ENCODE data around the gene MKX. TPM values are rescaled to one million over a fixed set of nuclear protein-coding genes. Genes with fewer than 3 reads are reported as not detected.

MKX gene
- total RNA-seq, 5 donors from 2014 or later (not counting 1 experiment from before 2014, with no cell fraction given): 0.16 TPM; not detected in 4

DNA sequence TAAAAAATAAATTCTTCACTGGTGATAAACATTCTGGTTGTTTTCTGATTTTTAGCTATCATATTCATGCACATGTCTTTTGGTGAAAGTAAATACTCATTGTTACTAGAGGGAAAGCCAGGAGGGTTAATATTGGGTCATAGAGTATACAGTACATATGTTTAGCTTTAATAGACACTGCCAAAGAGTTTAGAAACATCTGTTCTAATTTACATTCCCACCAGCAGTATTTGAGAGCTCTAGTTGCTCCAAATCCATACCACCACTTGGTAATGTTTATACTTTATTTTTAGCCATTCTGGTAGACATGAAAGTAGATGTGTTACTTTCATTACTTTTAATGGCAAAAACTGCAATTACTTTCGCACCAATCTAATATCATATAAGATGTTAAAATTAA, 108.8 kb downstream of the MKX start:
- POLR2A ChIA-PET: no interaction called here
- ATAC-seq (replicated peaks in 1 of 4): no peak
- H3K9me3 Mint-ChIP-seq: peaks cover 3 to 12% (median 4%) of the 10 kb centered on the region in 3 donors
- Histone ChIP-seq H3K27ac (ENCODE audit: low read length) (no peak overlapping the region), H3K27me3 (replicated peaks in 1 of 2; ENCODE audit: control insufficient read depth in 2 of 2, extremely low read depth in 1 of 2, insufficient read depth in 2 of 2, low read length in 1 of 2) (no peaks in the 10 kb centered on the region), H3K9me3 (no peaks in the 10 kb centered on the region), H3K4me1 (ENCODE audit: control insufficient read depth in 1 of 2, extremely low read depth in 1 of 2, insufficient read depth in 2 of 2, low read length in 2 of 2) (no peaks in the 10 kb centered on the region), H3K4me3 (ENCODE audit: control insufficient read depth in 1 of 2, extremely low read depth in 1 of 2, low read length in 1 of 2) (no peak overlapping the region), H3K36me3 (ENCODE audit: control insufficient read depth in 2 of 2, extremely low read depth in 1 of 2, insufficient read depth in 1 of 2, low read length in 1 of 2) (no peaks in the 10 kb centered on the region)
- no peaks in the 10 kb centered on the region for H3K36me3 Mint-ChIP-seq
- H3K4me1 Mint-ChIP-seq: no peaks in the 10 kb centered on the region
- no peak overlapping the region for H3K4me3 Mint-ChIP-seq
- WGBS (ENCODE audit: insufficient coverage): no CpG with 5 or more reads among the region's 1 CpG
- DNase-seq: no peak
- no peak overlapping the region for H3K27ac Mint-ChIP-seq
- CTCF ChIA-PET: no interaction called here
- H3K27me3 Mint-ChIP-seq: peaks cover 0 to 2% of the 10 kb centered on the region in 2 donors

DNA sequence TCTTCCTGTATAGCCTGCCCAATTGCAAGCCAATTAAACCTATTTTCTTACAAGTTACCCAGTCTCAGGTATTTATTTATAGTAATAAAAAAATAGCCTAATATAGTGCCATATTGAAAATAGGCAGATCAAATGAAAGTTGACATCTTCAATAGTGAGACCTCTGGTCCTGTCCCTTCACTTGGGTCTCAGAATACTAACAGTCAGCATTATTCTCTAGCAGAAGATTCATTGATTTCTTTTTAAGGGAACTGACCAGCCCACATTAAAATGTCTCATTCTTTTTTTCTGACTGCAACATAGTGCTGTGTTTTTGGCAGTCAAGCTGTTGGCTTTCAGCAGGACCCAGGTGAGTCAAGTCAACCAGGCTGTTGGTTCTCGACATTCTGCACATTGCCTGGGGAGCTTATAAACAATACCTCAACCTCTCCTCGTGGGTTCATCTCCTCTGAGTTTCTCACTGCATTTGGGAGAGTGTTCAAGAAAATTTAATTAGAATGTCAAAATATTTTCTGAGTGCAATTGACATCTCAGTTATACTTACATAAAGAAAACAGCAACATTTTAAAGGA, 109.8 kb downstream of the MKX start:
- POLR2A ChIA-PET: no interaction called here
- no peaks in the 10 kb centered on the region for H3K4me1 ChIP-seq (ENCODE audit: control insufficient read depth in 1 of 2, extremely low read depth in 1 of 2, insufficient read depth in 2 of 2, low read length in 2 of 2)
- Mint-ChIP-seq H3K36me3 (no peaks in the 10 kb centered on the region), H3K27me3 (peaks cover under 1 to 2% of the 10 kb centered on the region in 2 donors), H3K4me3 (no peak overlapping the region), H3K27ac (no peak overlapping the region), H3K4me1 (no peaks in the 10 kb centered on the region), H3K9me3 (peaks cover 0 to 4% (median 3%) of the 10 kb centered on the region in 3 donors)
- no peak for ATAC-seq (replicated peaks in 1 of 4)
- H3K27me3 ChIP-seq (replicated peaks in 1 of 2; ENCODE audit: control insufficient read depth in 2 of 2, extremely low read depth in 1 of 2, insufficient read depth in 2 of 2, low read length in 1 of 2): no peaks in the 10 kb centered on the region
- H3K36me3 ChIP-seq (ENCODE audit: control insufficient read depth in 2 of 2, extremely low read depth in 1 of 2, insufficient read depth in 1 of 2, low read length in 1 of 2): no peaks in the 10 kb centered on the region
- H3K9me3 ChIP-seq: no peaks in the 10 kb centered on the region
- no peak for DNase-seq
- WGBS (ENCODE audit: insufficient coverage): no CpG with 5 or more reads among the region's 2 CpGs
- H3K4me3 ChIP-seq (ENCODE audit: control insufficient read depth in 1 of 2, extremely low read depth in 1 of 2, low read length in 1 of 2): no peak overlapping the region
- CTCF ChIA-PET: no interaction called here
- H3K27ac ChIP-seq (ENCODE audit: low read length): no peak overlapping the region

DNA sequence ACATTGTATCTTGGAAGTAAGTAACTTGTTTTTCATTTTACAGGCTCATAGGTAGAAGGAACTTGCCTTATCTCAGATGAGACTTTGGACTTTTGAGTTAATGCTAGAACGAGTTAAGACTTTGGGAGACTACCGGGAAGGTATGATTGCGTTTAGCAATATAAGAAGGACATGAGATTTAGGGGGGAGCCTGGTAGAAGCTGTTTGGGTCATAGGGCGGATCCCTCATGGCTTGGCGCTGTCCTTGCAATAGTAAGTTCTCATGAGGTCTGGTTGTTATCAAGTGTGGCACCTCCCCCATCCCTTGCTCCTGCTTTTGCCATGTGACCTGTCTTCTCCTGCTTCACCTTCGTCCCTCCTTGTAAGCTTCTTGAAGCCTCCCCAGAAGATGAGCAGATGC, 110.3 kb downstream of the MKX start:
- Mint-ChIP-seq H3K27ac (no peak overlapping the region), H3K4me1 (no peaks in the 10 kb centered on the region), H3K4me3 (no peak overlapping the region), H3K9me3 (peaks cover 0 to 4% (median 3%) of the 10 kb centered on the region in 3 donors), H3K27me3 (peaks cover 2 to 4% of the 10 kb centered on the region in 2 donors), H3K36me3 (no peaks in the 10 kb centered on the region)
- Histone ChIP-seq H3K27me3 (replicated peaks in 1 of 2; ENCODE audit: control insufficient read depth in 2 of 2, extremely low read depth in 1 of 2, insufficient read depth in 2 of 2, low read length in 1 of 2) (no peaks in the 10 kb centered on the region), H3K4me1 (ENCODE audit: control insufficient read depth in 1 of 2, extremely low read depth in 1 of 2, insufficient read depth in 2 of 2, low read length in 2 of 2) (no peaks in the 10 kb centered on the region), H3K4me3 (ENCODE audit: control insufficient read depth in 1 of 2, extremely low read depth in 1 of 2, low read length in 1 of 2) (no peak overlapping the region), H3K27ac (ENCODE audit: low read length) (no peak overlapping the region), H3K9me3 (no peaks in the 10 kb centered on the region), H3K36me3 (ENCODE audit: control insufficient read depth in 2 of 2, extremely low read depth in 1 of 2, insufficient read depth in 1 of 2, low read length in 1 of 2) (no peaks in the 10 kb centered on the region)
- ChIA-PET POLR2A (interaction anchor here in 1 of 2 donors (0.5 kb wide), 1 partner anchor 91 kb away, joined by 4 read pairs; no protein-coding TSS in a partner anchor), CTCF (no interaction called here)
- WGBS (ENCODE audit: insufficient coverage): 78% methylated on average over 3 of the region's 6 CpGs
- ATAC-seq (replicated peaks in 1 of 4) (no peak), DNase-seq (no peak)

DNA sequence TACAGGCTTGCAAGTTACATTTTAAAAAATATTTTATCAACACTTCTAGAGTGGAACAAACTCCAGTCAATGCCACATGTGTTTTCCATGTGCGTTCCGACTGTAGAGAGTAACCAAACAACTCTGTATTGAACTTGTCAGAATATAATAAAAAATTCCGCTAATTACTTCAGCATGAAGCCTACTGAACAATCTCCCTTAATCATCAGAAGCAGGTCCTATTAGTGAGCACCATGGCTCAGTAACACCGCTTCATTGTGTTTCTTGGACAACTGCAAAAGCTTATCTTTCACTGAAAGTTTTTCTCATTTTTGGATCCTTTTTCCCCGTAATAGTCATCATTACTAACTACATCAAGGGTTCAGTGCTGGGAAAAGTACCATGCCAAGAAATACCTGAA, 117.0 kb downstream of the MKX start:
- Histone ChIP-seq H3K27ac (ENCODE audit: low read length) (no peak overlapping the region), H3K36me3 (ENCODE audit: control insufficient read depth in 2 of 2, extremely low read depth in 1 of 2, insufficient read depth in 1 of 2, low read length in 1 of 2) (no peaks in the 10 kb centered on the region), H3K4me3 (ENCODE audit: control insufficient read depth in 1 of 2, extremely low read depth in 1 of 2, low read length in 1 of 2) (no peak overlapping the region), H3K4me1 (ENCODE audit: control insufficient read depth in 1 of 2, extremely low read depth in 1 of 2, insufficient read depth in 2 of 2, low read length in 2 of 2) (no peaks in the 10 kb centered on the region), H3K27me3 (replicated peaks in 1 of 2; ENCODE audit: control insufficient read depth in 2 of 2, extremely low read depth in 1 of 2, insufficient read depth in 2 of 2, low read length in 1 of 2) (peaks cover 0 to 23% of the 10 kb centered on the region in 2 experiments), H3K9me3 (no peaks in the 10 kb centered on the region)
- Mint-ChIP-seq H3K36me3 (no peaks in the 10 kb centered on the region), H3K4me3 (no peak overlapping the region), H3K27me3 (peaks cover 19 to 20% of the 10 kb centered on the region in 2 donors), H3K4me1 (no peaks in the 10 kb centered on the region), H3K9me3 (peaks cover 0 to 3% (median 3%) of the 10 kb centered on the region in 3 donors), H3K27ac (no peak overlapping the region)
- CTCF ChIA-PET: interaction anchor here in 1 of 2 donors (0.6 kb wide), 1 partner anchor 27 kb away, joined by 3 read pairs; no protein-coding TSS in a partner anchor
- WGBS (ENCODE audit: insufficient coverage): 100% methylated on average over 2 of the region's 5 CpGs
- no peak for DNase-seq
- POLR2A ChIA-PET: no interaction called here
- ATAC-seq (replicated peaks in 1 of 4): no peak

DNA sequence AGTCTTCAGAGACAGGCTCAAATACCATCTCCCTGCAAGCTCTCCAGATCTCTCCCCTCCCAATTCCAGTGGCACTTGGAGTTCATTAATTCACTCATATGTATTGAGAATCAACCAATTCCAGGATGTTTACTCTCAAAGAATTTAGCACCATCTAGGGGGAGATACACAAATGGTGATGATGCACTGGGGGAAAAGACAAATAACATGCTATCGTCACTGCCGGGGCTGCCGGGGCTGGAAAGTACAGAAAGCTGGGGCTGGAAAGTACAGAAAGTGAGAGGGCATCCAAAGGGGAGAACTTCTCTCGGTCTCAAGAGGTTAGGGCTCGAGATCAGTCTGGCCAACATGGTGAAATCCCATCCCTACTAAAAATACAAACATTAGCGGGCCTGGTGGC, 118.7 kb downstream of the MKX start:
- ATAC-seq (replicated peaks in 1 of 4): no peak

DNA sequence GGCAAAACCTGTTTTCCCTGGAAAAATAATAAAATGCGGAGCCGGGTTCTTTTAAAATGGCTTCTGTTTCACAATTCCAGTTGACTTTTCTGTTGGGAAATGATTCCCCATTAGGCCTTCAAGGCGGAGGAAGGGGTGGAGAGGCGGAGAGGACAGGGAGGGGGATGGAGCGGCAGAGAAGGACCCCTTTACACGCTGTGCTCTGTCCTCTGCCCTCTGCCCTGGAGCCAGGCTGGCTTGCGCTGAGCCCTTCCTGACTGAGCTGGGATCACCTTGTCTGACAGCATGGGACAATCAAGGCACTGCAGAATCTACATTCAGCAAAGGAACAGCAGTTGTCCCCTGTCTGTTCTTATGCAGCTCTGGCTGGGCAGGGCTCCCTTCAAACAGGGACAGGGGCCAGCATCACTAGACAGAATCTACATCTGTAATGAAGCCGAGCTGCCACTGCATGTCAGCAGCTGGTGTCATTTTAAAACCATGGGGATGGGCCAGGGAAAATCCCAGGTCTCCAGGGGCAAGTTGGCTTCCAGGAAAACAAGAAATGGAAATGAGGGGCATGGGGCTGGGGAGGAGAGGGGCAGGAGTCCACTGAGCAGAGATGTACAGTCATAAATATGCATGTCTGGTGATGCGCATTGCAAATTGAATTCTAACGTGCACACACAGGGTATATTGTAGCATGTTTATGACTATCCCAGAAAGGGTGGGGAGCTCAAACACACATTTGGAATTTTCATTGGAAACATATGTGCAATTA, 120.0 kb downstream of the MKX start:
- Histone ChIP-seq H3K4me3 (ENCODE audit: control insufficient read depth in 1 of 2, extremely low read depth in 1 of 2, low read length in 1 of 2) (no peak overlapping the region), H3K9me3 (no peaks in the 10 kb centered on the region), H3K36me3 (ENCODE audit: control insufficient read depth in 2 of 2, extremely low read depth in 1 of 2, insufficient read depth in 1 of 2, low read length in 1 of 2) (no peaks in the 10 kb centered on the region), H3K4me1 (ENCODE audit: control insufficient read depth in 1 of 2, extremely low read depth in 1 of 2, insufficient read depth in 2 of 2, low read length in 2 of 2) (no peaks in the 10 kb centered on the region), H3K27me3 (replicated peaks in 1 of 2; ENCODE audit: control insufficient read depth in 2 of 2, extremely low read depth in 1 of 2, insufficient read depth in 2 of 2, low read length in 1 of 2) (peaks cover 0 to 27% of the 10 kb centered on the region in 2 experiments), H3K27ac (ENCODE audit: low read length) (no peak overlapping the region)
- no peak for ATAC-seq (replicated peaks in 1 of 4)
- POLR2A ChIA-PET: no interaction called here
- Mint-ChIP-seq H3K4me1 (no peaks in the 10 kb centered on the region), H3K27me3 (peaks cover 23 to 24% of the 10 kb centered on the region in 2 donors), H3K9me3 (no peaks in the 10 kb centered on the region), H3K4me3 (no peak overlapping the region), H3K36me3 (no peaks in the 10 kb centered on the region), H3K27ac (no peak overlapping the region)
- WGBS (ENCODE audit: insufficient coverage): 86% methylated on average over 8 of the region's 10 CpGs
- CTCF ChIA-PET: no interaction called here
- DNase-seq: no peak

More for the DNA sequence above, 118.7 kb downstream of the MKX start:
- CTCF ChIA-PET: no interaction called here
- H3K27ac Mint-ChIP-seq: no peak overlapping the region
- H3K4me1 Mint-ChIP-seq: no peaks in the 10 kb centered on the region
- H3K9me3 Mint-ChIP-seq: no peaks in the 10 kb centered on the region
- no peaks in the 10 kb centered on the region for H3K36me3 ChIP-seq (ENCODE audit: control insufficient read depth in 2 of 2, extremely low read depth in 1 of 2, insufficient read depth in 1 of 2, low read length in 1 of 2)
- H3K27ac ChIP-seq (ENCODE audit: low read length): no peak overlapping the region
- no peak overlapping the region for H3K4me3 ChIP-seq (ENCODE audit: control insufficient read depth in 1 of 2, extremely low read depth in 1 of 2, low read length in 1 of 2)
- H3K9me3 ChIP-seq: no peaks in the 10 kb centered on the region
- no peaks in the 10 kb centered on the region for H3K36me3 Mint-ChIP-seq
- WGBS (ENCODE audit: insufficient coverage): no CpG with 5 or more reads among the region's 6 CpGs
- H3K27me3 Mint-ChIP-seq: peaks cover 22 to 23% of the 10 kb centered on the region in 2 donors
- H3K4me1 ChIP-seq (ENCODE audit: control insufficient read depth in 1 of 2, extremely low read depth in 1 of 2, insufficient read depth in 2 of 2, low read length in 2 of 2): no peaks in the 10 kb centered on the region
- POLR2A ChIA-PET: no interaction called here
- H3K4me3 Mint-ChIP-seq: no peak overlapping the region
- peaks cover 0 to 27% of the 10 kb centered on the region in 2 experiments for H3K27me3 ChIP-seq (replicated peaks in 1 of 2; ENCODE audit: control insufficient read depth in 2 of 2, extremely low read depth in 1 of 2, insufficient read depth in 2 of 2, low read length in 1 of 2)
- no peak for DNase-seq

All from T-cell (primary cell).